Bone marrow (tissue), 2 donors: ENCODE data around the gene SMCP.

Experiments used
- DNase-seq, 2 donors: peaks; one replicate each; lab custom pipeline; 2025; lab: John Stamatoyannopoulos, UW

The SMCP gene, protein sequence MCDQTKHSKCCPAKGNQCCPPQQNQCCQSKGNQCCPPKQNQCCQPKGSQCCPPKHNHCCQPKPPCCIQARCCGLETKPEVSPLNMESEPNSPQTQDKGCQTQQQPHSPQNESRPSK

DNA sequence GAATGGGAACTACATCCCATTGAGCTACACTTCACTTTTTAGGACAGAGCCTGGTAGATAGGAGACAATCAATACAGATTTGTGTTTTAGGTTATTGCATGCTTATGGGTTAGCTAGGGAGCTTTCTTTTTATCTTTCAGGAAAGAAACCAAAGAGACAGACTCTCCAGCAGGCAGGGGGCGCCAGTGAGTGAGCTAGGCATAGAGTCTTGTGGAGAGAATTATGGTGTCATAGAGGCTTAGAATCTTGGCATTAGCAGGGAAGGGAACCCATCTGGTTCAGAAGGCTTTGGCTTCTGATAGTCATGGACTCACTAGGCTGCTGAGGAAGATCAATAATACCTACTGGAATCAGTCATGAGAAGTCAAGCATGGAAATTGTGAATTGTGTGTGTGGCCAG is at the start of gene SMCP:
Gene SMCP, plus strand, starts transcription at position 281 of the 400 bp plus-strand sequence. CDS start 6,101 bp downstream, outside the sequence.
- no peak for DNase-seq

DNA sequence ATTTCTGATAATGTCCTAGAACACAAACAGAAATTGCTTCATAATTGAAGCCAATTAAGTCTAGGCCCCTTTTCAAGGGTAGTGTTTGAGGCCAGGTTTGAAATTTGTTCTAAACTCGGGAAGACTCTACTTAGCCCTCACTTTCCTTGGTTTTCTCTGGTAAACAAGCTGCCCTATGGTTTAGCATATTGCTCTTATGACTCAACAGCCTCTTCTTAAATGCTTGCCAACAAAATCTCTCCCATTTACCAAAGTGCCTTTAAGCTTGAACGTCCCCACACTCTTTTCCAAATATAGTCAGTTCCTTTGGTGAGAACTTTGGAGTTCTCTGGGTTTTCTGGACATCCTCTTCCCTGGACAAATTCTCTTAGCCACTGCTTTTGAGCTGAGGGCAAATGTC is 41.3 kb upstream of the SMCP start:
- DNase-seq, result no peak

DNA sequence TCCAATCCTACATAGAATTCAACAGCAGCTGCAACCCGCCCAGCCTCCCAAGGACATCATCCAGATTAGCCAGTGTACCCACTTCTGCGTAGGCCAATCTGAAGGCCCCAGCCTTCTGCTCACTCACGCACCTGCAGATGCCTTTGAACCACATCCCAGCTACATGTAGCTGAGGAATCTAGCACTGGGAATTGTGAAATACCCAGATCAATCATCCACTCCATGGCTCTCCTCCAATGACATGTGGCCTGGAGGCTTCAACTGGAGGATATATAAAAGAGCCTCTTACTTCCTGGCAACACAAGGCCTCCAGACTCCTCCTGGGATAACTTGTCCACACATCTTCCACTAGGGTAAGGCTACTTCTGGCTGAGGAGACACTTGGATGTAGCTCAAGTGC is 35.6 kb upstream of the SMCP start, which contains the start of gene LCE6A:
Gene LCE6A, plus strand, starts transcription at position 301 of the 400 bp plus-strand sequence. CDS start 665 bp downstream, outside the sequence.
- no peak for DNase-seq

DNA sequence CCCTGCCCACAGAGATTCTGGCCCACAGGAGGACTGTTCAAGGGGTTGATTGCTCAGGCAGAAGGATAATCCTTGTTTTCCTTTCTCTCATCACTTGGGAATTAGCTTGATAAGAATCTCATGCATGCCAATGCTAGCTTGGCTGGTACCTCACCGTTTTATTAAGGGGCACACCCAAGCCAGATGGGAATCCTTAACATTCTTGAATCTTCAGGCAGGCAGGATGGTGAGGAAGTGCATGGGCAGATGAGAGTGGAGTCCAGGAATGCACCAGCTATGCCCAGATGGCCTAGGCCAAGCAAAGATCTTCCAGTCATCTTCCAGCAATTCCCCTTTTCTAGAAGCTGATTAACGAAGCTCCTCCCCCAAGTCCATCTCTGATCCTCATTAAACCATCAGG is 22.5 kb upstream of the SMCP start:
- DNase-seq, result no peak

DNA sequence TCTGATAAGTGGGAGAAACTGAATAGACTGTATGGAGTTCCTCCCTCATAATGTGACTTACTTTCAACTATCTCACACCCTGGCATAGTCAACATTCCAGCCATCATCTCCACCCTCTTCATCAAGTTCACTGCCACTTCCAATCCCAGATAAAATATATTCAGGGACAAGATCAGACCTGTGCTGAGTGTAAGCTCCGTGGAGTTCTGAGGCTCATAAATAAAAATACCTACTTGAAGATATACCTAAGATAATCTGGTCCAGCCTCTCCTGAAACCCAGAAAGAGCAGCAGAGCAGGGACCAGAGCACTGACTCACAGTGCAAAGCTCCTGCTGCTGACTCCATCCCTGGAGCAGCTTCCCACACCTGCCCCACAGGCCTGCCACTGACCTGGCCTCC is 20.1 kb upstream of the SMCP start:
- no peak for DNase-seq

DNA sequence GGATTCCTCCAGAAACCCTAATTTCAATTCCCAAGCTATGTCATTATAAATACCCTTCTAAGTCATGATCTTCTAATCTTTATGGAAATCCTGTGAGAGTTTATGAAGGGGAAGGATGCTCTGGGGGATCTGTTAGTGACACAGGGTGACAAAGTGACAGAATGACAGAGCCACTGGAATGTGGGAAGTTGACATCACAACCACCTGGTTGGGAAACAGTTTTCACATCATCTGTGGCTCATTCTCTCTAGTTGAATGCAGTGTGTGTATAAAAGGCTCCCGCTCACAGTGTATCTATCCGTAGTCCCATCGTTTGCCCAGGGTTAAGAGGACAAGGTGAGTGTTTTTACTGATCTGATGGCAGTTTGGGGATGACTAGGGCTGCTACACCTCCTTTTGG is 18.4 kb upstream of the SMCP start, which contains the start of gene LCE7A:
Gene LCE7A, plus strand, starts transcription at position 301 of the 400 bp plus-strand sequence. CDS start 702 bp downstream, outside the sequence.
- DNase-seq, result no peak

GRCh38 chr1:152860129-152860528 is 18.0 kb upstream of the SMCP start:
- no peak for DNase-seq

DNA sequence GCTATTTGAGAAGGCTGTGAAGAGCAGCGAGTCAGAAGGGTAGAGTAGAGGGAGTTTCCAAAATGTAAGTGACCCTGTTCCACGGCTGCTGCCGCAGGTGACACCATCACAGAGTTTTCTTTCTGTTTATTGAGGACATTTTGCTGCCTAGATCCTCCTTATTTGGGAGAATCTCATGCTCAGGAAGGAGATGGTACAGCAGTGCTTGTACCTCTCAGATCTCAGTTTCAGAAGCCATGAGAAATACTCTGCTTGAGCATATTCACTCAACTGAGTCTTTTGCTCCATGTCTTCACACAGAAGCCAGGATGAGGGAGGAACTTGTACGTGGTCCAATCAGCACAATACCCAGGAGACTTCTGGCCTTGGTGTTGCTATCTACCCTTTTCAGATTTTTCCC is 16.7 kb upstream of the SMCP start:
- DNase-seq, result no peak

GRCh38 chr1:152864443-152864842 is 13.7 kb upstream of the SMCP start:
- no peak for DNase-seq

DNA sequence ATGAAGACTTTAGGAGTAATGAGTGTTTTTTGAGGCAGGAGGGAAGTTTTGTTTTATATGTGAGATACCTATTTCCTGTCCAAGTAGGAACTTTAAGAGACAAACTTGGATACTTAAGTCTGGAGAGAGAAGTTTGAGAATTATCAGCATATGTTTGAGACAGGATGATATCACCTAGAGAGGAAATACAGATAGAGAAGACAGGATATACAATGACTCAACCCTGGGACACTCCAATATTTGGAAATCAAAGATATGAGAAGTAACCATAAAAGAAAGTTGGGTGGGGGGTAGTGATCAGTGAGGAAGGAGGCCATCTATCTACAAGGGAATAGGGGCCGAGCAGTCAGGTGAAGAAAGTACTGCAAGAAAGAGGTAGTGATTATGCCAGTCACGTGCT is 11.8 kb upstream of the SMCP start:
- no peak for DNase-seq

- peak; percentile 1 to 49 for DNase-seq
Measured at GRCh38 chr1:152869808-152870419, 8.2 kb upstream of the SMCP start.

DNA sequence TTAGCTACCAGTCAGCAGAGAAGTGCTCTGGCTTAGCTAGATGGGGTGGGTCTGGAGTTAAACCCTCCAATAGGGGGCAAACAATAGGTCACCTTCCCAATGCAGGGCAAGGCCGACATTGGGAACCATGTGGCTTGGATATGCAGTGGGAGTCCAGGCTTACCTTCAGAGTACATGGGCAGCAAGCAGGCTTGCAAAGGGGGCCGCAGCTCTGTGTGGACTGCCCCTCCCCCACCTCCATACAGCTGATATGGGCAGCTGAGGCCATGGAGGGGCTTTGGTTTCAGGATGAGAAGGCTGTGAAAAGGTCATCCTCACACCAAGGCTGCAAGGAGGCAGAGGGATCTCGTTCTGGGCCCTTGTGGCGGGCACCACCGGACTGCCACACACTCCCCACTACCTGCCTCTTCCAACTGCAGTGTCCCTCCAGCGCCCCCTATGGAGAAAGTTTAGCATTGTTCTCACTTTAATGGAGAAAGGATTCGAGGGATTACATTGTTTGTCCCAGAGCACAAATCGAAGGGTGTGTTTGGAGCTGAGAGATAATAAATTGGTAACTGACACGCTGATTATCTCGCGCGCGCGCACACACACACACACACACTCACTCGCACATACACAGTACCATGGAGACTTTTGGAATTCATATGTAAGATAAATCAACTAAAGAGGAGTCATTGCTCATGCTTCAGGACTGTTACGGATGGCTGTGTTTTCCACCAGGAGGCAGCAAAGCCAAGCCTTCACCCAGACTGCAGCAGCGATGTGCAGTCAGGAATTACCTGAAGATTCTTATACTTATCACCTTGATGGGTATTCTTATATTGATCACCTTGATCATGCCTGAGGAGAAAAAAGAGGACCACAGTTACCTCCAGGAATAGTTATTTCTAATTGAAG is 7.0 kb upstream of the SMCP start:
- DNase-seq, result no peak

- no peak for DNase-seq
Measured at GRCh38 chr1:152871731-152872126, 6.4 kb upstream of the SMCP start.

DNA sequence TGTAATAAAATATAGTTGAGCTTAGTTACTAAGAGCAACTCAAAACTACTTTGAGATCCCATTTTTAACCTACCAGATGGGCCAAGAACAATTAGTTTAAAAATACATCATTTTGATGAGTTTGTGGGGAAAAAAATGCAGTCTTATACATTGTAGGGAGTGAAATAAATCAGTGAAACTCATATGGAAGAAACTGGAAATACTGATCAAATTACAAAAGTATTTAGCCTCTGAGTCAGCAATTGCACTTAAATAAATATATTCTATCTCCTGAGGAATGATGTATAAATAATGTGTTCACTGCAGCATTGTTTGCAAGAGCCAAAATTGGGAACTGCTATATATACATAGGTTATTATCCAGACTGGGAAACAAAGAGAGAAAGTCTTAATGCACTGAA is 4.6 kb upstream of the SMCP start:
- no peak for DNase-seq

- DNase-seq, result no peak
Measured at GRCh38 chr1:152876827-152877226, 1.3 kb upstream of the SMCP start.

DNA sequence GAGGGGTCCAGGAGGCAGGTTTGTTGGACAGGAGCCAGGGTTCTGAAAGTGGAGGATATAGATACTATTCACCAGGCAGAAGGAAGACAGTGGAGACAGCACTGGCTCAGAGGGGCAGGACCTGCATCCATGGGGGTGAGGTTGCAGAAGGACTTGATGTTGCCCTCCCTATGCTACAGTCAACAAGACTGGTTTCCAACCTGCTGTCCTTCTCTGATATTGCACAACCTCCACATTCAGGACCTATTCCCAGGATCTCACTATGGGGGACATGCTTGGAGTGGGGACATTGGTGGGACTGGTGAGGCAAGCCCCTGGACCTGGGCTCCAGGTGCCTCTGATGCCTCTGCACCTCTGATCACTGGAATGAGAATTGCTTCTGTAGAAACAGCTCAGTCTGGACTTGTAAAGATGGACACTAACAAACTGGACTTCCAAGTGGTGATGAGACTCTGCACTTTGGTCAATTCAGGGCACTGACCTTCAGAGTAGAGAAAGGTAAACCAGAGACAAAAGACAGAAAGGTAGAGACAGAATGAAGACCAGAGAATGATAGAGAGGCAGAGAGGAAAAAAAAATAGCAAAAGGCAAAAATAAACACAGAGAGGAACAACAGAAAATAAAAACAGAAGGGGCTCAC is 1.6 kb downstream of the SMCP start:
- DNase-seq, result no peak

DNA sequence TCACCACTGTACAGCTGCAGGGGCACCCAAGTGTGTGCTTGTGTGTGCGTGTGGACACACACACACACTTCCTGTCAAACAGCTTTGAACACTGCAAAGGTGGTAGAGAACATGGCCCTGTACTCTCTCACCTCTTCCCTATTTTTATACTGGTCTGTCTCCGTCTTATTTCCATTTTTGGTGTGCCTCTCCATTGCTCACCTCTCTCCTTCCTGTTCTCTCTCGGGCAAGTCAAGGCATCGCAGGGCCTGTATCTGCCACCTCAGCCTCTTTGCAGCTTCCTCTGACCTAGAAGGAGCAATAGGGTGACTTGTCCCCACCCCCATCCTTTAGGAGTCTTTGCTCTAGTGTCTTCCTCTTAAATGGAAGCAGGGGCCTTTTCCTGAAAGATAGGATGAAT is 2.2 kb downstream of the SMCP start:
- DNase-seq, result no peak

GRCh38 chr1:152880907-152881306 is 2.8 kb downstream of the SMCP start:
- DNase-seq, result no peak

- DNase-seq, result no peak
Measured at GRCh38 chr1:152884085-152884484, 6.0 kb downstream of the SMCP start.

DNA sequence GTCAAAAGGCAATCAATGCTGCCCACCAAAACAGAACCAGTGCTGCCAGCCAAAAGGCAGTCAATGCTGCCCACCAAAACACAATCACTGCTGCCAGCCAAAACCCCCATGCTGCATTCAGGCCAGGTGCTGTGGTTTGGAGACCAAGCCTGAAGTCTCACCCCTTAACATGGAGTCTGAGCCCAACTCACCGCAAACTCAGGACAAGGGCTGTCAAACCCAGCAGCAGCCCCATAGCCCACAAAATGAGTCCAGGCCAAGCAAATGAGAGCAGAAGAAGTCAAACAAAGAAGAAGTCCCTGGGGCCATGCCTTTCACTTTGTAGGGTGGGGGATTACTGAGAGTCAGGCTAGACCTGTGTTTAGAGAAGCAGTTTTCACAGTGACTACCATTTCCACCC is 6.4 kb downstream of the SMCP start:
- DNase-seq, result no peak

DNA sequence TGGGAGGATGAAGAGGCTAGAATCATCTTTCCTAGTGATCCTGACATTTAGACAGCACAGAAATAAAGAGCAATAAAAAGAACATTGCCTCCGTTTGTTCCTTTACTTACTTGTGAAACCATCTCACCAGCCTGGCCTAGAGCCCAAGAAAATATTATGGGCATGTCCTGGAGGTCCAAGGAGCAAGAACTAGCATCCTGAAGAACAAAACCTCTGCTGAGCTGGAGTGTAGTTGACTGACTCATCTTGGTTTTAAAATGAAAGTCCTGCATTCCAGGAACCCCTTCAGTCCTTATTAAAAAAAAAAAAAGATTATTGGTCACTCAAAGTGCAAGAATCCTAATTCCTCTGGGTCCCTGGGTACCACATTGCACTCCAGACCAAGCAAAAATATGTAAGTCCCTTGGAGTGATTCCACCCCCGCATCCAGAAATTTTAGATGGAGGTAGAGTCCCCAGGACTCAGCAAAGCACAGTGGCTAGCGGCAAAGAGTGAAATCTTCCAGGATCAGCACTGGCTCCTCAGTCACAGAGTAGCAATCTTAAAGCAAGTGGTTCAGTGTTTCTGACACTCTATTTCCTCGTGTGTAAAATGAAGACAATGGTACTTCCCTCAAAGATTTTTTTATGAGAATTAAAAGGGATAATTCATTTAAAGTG is 7.0 kb downstream of the SMCP start:
- no peak for DNase-seq

DNA sequence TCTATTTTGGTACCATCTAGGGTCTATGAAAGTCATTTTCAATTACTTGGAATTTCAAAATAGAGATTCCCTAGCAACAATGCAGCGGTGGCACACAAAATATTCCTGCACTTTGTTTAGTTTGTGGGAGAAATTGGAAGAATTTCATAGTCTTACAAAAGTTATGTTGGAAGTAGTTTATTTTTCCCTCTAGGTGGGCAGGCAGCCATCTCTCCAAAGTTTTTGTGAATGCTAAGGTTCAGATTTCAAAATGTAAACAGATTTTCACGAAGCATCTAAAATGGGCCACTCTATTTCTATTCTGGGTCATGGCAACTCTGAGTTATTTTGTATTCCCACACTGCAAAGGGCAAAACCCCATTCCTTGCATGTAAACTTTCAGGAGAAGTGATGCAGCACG is 8.0 kb downstream of the SMCP start:
- DNase-seq, result no peak
